Activated CD4-positive, alpha-beta T cell treated with anti-CD3 and anti-CD28 coated beads, Interleukin-2, amount 10 ng/mL, durations not matched to agents 7 days and 5 days (primary cell): Measurements from ENCODE around the gene PSTPIP1. TPM values are rescaled to one million over a fixed set of nuclear protein-coding genes. Genes with fewer than 3 reads are reported as not detected.

Experiments
- CTCF ChIA-PET: fragments of 350-600 bp; sonication (Branson Sonifier 250); formaldehyde crosslinking; loops from one replicate; lab custom pipeline; 2021; ENCODE audit warnings: antibody characterized with exemption; lab: Charles Lee
- POLR2A ChIA-PET: fragments of 350-600 bp; sonication (Branson Sonifier 250); formaldehyde crosslinking; loops from one replicate; lab custom pipeline; 2021; ENCODE audit warnings: antibody characterized with exemption; lab: Charles Lee
- DNase-seq: peaks from one replicate; pipeline ENCODE4 v3.0.0-alpha.2; 2020
- H3K27ac Mint-ChIP-seq: one replicate; pipeline ENCODE4 v1.8.0; 2021; ENCODE audit warnings: mild to moderate bottlenecking, moderate library complexity, mixed read lengths
- H3K27me3 Mint-ChIP-seq: one replicate; pipeline ENCODE4 v1.8.0; 2021; ENCODE audit warnings: mixed read lengths
- H3K36me3 Mint-ChIP-seq: one replicate; pipeline ENCODE4 v1.8.0; 2021; ENCODE audit warnings: low read depth, mixed read lengths
- H3K4me1 Mint-ChIP-seq: one replicate; pipeline ENCODE4 v1.8.0; 2021; ENCODE audit warnings: mixed read lengths
- H3K4me3 Mint-ChIP-seq: one replicate; pipeline ENCODE4 v1.8.0; 2021; ENCODE audit warnings: mild to moderate bottlenecking, moderate library complexity, mixed read lengths
- H3K9me3 Mint-ChIP-seq: one replicate; pipeline ENCODE4 v1.8.0; 2021; ENCODE audit warnings: mixed read lengths
- total RNA-seq, 2 experiments: library from RNA; stranded (reverse); gene quantifications; one replicate each; pipeline ENCODE4 v1.2.3, GENCODE V29; 2021

Gene PSTPIP1
- total RNA-seq, 2 experiments from 2014 or later = 135 to 176 TPM

DNA sequence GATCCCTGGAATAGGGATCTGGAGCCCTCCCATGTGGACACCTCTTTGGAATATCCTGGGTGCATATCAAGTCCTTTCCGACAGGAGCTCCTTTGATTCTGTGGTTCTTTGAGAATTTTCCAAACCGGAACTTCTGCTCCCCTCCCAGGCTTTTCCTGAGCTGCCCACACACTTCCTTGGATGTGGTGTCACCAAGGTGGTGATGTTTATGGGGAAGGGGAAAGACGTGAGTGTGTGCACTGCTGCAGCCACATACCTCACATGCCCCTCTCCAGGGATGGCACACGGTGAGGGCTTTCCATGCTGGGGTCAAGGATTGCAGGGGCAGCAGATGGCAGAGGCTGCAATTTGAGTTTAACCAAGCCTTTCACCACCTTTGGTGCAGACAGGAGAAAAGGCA lies 27.9 kb upstream of the PSTPIP1 start:
- Mint-ChIP-seq H3K4me3 (no peak overlapping the region), H3K9me3 (no peaks in the 10 kb centered on the region), H3K36me3 (no peaks in the 10 kb centered on the region), H3K4me1 (no peaks in the 10 kb centered on the region), H3K27ac (no peak overlapping the region), H3K27me3 (peaks cover 33% of the 10 kb centered on the region)
- DNase-seq = no peak
- ChIA-PET POLR2A (no interaction called here), CTCF (interaction anchor here (1.0 kb wide), 1 partner anchor 26 kb away, joined by 3 read pairs; no protein-coding TSS in a partner anchor)

DNA sequence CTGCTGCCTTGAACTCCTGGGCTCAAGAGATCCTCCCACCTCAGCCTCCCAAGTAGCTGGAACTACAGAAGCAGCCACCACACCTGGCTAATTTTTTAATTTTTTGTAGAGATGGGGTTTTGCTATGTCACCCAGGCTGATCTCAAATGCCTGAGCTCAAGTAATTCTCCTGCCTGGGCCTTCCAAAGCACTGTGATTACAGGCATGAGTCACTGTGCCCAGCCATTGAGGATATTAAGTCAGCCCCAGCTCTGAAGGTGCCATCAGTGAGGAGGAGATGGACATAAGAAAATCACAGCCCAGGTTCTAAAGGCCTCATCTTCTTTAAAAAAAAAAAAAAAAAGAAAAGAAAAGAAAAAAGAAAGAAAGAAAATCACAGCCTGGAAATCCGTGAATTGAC lies 26.6 kb upstream of the PSTPIP1 start:
- peaks cover under 1% of the 10 kb centered on the region for H3K4me1 Mint-ChIP-seq

DNA sequence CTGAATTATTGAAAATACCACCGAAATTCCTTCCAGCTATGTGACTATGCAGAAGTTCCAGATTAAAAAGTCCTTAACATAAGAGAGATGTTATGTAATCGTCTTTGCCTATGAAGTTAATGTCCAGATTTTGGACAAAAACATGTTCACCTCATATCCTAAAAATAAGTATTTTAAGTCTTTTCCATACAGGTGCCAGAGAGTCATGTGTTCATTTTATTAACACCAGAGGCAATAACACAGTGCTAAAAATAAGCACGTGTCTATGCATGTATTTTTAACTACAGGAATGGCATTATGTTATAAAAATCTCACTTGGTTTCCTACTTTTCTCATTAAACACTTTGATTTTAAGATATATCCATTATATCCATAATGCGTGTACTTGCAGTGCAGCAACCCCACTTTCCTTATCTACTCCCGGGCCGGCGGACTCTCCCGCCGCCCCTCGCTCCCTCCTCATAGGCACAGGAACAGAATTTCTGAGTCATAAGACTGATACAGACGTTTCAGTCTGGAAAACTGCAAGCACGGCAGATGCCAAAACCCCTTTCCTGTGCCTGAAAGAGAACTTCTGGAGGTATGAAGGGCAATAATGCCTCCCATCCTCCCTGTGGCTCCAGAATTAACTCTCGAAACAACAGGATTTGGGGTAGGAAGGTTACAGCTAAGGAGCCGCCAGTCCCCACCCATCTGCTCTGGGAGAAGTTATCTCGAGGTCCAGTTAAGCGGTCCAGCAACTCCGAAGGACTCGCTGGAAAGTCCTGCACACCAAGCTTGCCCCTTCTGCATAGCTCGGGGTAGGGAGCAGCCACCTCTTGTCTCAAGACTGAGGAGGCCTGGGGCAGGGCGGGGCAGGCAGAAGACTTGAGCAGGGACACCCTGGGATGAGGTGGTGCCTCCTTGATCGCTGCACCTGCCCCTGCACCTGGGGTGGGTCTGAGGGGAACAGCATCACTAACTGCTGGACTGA lies 22.3 kb upstream of the PSTPIP1 start:
- Mint-ChIP-seq H3K27ac (no peak overlapping the region), H3K4me1 (peaks cover 29% of the 10 kb centered on the region), H3K4me3 (no peak overlapping the region), H3K36me3 (no peaks in the 10 kb centered on the region), H3K9me3 (no peaks in the 10 kb centered on the region), H3K27me3 (peaks cover 13% of the 10 kb centered on the region)
- POLR2A ChIA-PET = no interaction called here
- CTCF ChIA-PET = interaction anchor here (0.6 to 4.8 kb wide), 20 partner anchors 9 to 570 kb away, joined by 3 to 22 read pairs (median 4); no protein-coding TSS in a partner anchor
- no peak for DNase-seq

More for the DNA sequence above, 26.6 kb upstream of the PSTPIP1 start:
- Mint-ChIP-seq H3K36me3 (no peaks in the 10 kb centered on the region), H3K27me3 (peaks cover 28% of the 10 kb centered on the region), H3K9me3 (no peaks in the 10 kb centered on the region), H3K4me3 (no peak overlapping the region), H3K27ac (no peak overlapping the region)
- ChIA-PET POLR2A (no interaction called here), CTCF (no interaction called here)
- no peak for DNase-seq

DNA sequence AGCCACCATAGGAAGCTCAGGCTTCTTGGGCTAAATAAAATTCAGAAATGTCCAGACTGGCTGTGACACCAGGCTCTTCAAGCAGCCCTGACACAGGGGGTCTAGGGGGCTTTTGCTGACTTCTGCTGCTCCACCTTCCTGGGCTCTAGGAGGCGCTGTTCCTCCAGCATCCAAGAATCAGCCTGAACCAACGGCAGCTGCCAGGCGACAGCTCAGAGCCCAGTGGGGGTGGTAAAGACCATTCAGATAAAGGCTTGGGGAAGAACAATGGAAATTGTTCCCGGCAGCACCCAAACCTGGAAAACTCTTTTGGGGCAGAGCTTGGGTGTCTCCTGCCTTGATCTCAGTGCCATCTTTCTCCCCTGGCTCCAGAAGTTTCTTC lies 21.6 kb upstream of the PSTPIP1 start:
- CTCF ChIA-PET = interaction anchor here (0.6 to 4.8 kb wide), 25 partner anchors 10 to 569 kb away, joined by 3 to 22 read pairs (median 4); no protein-coding TSS in a partner anchor
- Mint-ChIP-seq H3K36me3 (no peaks in the 10 kb centered on the region), H3K4me3 (no peak overlapping the region), H3K27me3 (peaks cover 13% of the 10 kb centered on the region), H3K27ac (no peak overlapping the region), H3K4me1 (peaks cover 31% of the 10 kb centered on the region), H3K9me3 (peaks cover 2% of the 10 kb centered on the region)
- DNase-seq = peak; percentile 72
- POLR2A ChIA-PET = no interaction called here

DNA sequence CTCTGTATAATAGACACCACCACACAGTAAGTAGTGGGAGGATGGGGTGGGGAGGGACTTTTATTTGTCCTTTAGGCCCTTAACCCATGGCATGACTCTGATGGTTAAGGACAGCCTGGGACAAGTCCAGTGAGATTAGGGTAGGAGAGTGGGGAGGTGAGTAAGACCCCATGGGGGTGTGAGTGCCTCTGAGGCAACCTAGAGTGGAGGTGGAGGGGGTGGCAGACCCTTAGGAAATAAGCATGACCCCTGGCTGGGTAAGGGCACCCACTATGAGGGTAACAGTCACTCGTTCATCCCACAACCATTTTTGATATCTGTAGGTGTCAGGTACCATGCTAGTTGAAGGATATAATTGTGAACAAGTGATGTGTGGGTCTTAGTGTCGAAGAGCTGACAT lies 21.0 kb upstream of the PSTPIP1 start:
- POLR2A ChIA-PET = no interaction called here

DNA sequence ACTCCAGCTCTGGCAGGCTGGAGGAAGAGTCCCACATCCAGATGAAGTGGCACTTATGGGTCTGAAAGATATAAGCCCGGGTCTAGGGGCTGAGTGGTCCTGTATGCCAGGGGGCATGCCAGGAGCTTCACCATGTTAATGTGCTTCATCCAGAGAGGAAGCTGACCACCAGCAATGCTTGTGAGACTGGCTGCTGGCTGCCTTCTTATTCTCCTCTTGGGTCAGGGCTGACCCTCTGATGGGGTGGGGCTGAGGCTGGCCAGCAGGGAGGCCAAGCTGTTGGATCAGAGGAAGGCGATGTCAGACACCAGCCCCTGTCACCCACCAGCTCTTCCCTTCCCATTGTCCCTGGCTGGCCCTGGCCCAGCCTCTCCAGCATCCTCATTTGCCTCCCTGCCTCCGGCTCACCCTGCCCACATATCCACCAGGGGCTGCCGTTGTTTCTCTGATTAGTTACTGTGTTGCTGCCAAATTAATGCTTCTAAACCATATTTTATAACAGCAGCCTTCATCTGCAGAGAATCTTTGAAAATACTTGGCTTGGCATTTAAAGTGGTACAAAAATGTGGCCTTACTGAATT lies 20.4 kb upstream of the PSTPIP1 start:
- peaks cover 6% of the 10 kb centered on the region for H3K27me3 Mint-ChIP-seq
- ChIA-PET POLR2A (no interaction called here), CTCF (interaction anchor here (0.6 to 4.8 kb wide), 11 partner anchors 10 to 569 kb away, joined by 3 to 22 read pairs (median 7); no protein-coding TSS in a partner anchor)
- H3K36me3 Mint-ChIP-seq = no peaks in the 10 kb centered on the region
- DNase-seq = peak; percentile 19
- H3K4me1 Mint-ChIP-seq = peaks cover 31% of the 10 kb centered on the region
- H3K27ac Mint-ChIP-seq = no peak overlapping the region
- no peak overlapping the region for H3K4me3 Mint-ChIP-seq
- H3K9me3 Mint-ChIP-seq = peaks cover 4% of the 10 kb centered on the region

More for the DNA sequence above, 21.0 kb upstream of the PSTPIP1 start:
- CTCF ChIA-PET = interaction anchor here (0.6 to 4.8 kb wide), 25 partner anchors 10 to 569 kb away, joined by 3 to 22 read pairs (median 4); no protein-coding TSS in a partner anchor
- no peak for DNase-seq
- Mint-ChIP-seq H3K4me3 (no peak overlapping the region), H3K27me3 (peaks cover 9% of the 10 kb centered on the region), H3K36me3 (no peaks in the 10 kb centered on the region), H3K4me1 (peaks cover 31% of the 10 kb centered on the region), H3K9me3 (peaks cover 4% of the 10 kb centered on the region), H3K27ac (no peak overlapping the region)

DNA sequence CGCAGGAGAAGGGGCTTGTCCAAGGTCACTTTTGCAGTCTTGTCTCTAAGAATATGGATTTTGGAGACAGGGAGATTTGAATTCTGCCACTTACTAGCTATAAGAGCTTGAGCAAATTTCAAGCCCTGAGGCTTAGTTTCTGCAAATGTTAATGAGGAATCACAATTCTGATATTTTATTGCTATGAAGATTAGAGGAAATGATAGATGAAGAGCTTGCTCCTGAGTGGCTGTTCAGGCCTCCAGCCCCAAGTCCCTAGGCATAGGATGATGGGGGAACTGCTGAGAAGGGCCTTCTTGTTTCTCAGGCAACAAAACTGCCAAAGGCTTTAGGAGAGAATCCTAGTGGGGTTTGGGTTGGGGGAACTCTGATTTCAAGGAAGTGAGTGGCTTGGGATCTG lies 18.8 kb upstream of the PSTPIP1 start:
- Mint-ChIP-seq H3K4me1 (peaks cover 31% of the 10 kb centered on the region), H3K27ac (no peak overlapping the region), H3K36me3 (peaks cover 3% of the 10 kb centered on the region), H3K4me3 (no peak overlapping the region), H3K9me3 (peaks cover 8% of the 10 kb centered on the region), H3K27me3 (peaks cover 1% of the 10 kb centered on the region)
- POLR2A ChIA-PET = interaction anchor here (0.6 to 1.2 kb wide), 2 partner anchors 19 to 46 kb away, joined by 3 to 7 read pairs; partner anchors contain the start of gene PSTPIP1
- CTCF ChIA-PET = interaction anchor here (0.8 to 4.8 kb wide), 9 partner anchors 12 to 567 kb away, joined by 3 to 22 read pairs (median 4); no protein-coding TSS in a partner anchor
- DNase-seq = no peak

DNA sequence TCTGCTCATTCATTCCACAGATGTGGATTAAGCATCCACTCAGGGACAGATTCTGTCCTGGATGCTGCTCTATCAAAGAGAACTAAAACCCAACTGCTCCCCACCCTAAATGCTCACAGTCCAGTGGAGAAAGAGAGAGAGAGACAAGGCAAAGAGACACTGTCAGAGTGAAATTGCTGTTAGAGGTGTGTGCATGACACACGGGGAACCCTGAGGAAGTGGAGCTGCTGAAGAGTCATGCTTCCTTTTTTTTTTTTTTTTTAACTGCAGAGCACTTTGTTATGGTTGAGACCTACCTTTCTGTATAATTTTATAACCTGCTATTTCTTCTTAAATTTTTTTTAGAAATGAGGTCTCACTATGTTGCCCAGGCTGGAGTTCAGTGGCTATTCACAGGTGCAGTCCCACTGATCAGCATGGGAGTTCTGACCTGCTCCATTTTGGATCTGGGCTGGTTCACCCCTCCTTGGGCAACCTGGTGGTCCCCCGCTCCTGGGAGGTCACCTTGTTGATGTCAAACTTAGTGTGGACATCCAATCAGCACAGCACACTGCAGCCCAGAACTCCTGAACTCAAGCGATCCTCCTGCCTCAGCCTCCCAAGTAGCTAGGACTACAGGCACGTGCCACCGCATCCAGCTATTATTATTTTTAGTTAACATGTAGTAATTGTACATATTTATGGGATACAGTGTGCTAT lies 18.2 kb upstream of the PSTPIP1 start:
- POLR2A ChIA-PET = interaction anchor here (1.2 kb wide), 1 partner anchor 19 kb away, joined by 7 read pairs; the partner anchor contains the start of gene PSTPIP1
- Mint-ChIP-seq H3K27me3 (no peaks in the 10 kb centered on the region), H3K9me3 (peaks cover 8% of the 10 kb centered on the region), H3K36me3 (peaks cover 3% of the 10 kb centered on the region), H3K27ac (peak overlapping the region; percentile 14), H3K4me1 (peaks cover 31% of the 10 kb centered on the region), H3K4me3 (no peak overlapping the region)
- CTCF ChIA-PET = interaction anchor here (1.0 to 4.8 kb wide), 8 partner anchors 11 to 567 kb away, joined by 3 to 22 read pairs (median 4); no protein-coding TSS in a partner anchor
- peak; percentile 30 for DNase-seq

DNA sequence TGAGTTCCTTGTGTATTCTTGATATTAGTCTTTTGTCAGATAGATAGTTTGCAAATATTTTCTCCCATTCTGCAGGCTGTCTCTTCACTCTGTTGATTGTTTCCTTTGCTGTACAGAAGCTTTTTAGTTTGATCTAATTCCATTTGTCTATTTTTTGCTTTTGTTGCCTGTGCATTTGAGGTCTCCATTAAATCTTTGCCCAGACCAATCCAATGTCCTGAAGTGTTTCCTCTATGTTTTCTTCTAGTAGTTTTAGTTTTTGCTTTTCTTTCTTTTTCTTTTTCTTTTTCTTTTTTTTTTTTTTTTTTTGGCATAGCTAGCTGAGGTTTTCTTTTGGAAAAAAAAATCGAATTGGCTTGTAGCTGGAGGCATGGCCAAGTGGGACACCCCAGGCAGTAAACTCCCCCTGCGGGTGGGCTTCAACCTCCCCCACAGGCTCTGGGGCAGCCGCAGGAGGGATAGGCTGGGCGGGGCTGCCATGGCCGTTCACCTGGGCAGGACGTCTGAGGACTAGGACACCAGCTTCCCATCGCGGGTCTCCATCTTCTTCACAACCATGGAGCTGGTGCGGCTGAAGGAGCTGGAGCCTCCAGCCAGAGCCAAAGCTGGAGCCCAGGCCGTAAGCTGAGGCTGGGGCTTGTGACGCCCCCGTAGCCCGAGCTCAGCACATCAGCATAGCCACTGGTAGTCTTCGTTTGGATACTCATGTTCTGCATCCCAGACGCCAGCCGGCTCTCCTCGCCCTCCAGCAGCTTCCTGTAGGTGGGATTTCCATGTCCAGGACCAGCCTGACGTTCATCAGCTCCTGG lies 16.2 kb upstream of the PSTPIP1 start:
- no peak for DNase-seq
- CTCF ChIA-PET = interaction anchor here (1.0 to 1.1 kb wide), 3 partner anchors 9 to 53 kb away, joined by 3 to 5 read pairs (median 3); no protein-coding TSS in a partner anchor
- Mint-ChIP-seq H3K27ac (no peak overlapping the region), H3K4me1 (peaks cover 42% of the 10 kb centered on the region), H3K27me3 (no peaks in the 10 kb centered on the region), H3K9me3 (peaks cover 8% of the 10 kb centered on the region), H3K4me3 (no peak overlapping the region), H3K36me3 (peaks cover 3% of the 10 kb centered on the region)
- POLR2A ChIA-PET = interaction anchor here (0.6 kb wide), 1 partner anchor 9 kb away, joined by 3 read pairs; no protein-coding TSS in a partner anchor

DNA sequence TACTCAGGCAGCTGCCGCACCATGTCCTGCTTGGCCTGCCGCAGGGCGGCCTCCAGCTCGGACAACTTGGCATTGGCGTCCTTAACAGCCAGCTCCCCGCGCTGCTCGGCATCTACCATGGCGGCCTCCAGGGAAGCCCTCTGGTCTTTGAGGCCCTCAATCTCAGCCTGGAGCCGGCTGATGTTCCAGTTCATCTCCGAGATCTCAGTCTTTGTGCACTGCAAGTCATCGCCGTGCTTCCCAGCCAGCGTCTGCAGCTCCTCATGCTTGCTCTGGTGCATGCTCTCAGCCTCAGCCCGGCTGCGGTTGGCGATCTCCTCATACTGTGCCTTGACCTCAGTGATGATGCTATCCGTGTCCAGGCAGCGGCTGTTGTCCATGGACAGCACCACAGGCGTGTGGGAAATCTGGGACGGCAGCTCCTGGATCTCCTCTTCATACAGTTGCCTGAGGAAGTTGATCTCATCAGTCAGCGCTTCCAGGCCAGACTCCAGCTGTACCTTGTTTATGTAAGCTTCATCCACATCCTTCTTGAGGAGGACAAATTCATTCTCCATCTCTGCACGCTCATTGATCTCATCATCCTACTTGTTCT lies 15.5 kb upstream of the PSTPIP1 start:
- Mint-ChIP-seq H3K4me3 (no peak overlapping the region), H3K9me3 (peaks cover 8% of the 10 kb centered on the region), H3K27ac (no peak overlapping the region), H3K4me1 (peaks cover 42% of the 10 kb centered on the region), H3K36me3 (peaks cover 3% of the 10 kb centered on the region), H3K27me3 (no peaks in the 10 kb centered on the region)
- DNase-seq = no peak
- POLR2A ChIA-PET = no interaction called here
- CTCF ChIA-PET = interaction anchor here (0.7 to 1.2 kb wide), 4 partner anchors 8 to 52 kb away, joined by 3 to 5 read pairs (median 4); no protein-coding TSS in a partner anchor

DNA sequence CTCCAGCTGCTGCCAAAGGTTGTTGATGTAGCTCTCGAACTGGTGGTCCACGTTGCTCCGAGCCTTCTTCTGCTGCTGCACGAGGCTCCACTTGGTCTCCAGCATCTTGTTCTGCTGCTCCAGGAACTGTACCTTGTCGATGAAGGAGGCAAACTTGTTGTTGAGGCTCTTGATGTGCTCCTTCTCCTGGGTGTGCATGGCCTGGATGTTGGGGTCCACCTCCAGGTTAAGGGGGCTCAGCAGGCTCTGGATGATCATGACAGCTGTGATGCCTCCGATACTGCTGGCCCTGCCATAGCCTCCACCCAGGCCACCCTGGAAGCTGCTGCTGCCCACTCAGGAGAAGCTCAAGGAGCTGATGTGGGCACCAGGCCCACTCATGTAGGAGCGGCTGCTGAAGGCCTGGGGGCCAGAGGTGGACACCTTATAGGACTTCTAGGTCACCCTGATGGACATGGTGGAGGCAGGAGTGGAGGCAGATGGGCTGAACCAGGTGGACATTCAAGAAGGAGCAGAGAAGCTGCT lies 14.9 kb upstream of the PSTPIP1 start:
- Mint-ChIP-seq H3K4me1 (peaks cover 38% of the 10 kb centered on the region), H3K36me3 (peaks cover 3% of the 10 kb centered on the region), H3K27ac (no peak overlapping the region), H3K9me3 (peaks cover 8% of the 10 kb centered on the region), H3K27me3 (no peaks in the 10 kb centered on the region), H3K4me3 (no peak overlapping the region)
- DNase-seq = no peak
- POLR2A ChIA-PET = no interaction called here
- CTCF ChIA-PET = interaction anchor here (0.7 to 1.2 kb wide), 4 partner anchors 15 to 52 kb away, joined by 3 to 5 read pairs (median 4); no protein-coding TSS in a partner anchor
